Measurements from ENCODE around the gene OLR1. TPM values are rescaled to one million over a fixed set of nuclear protein-coding genes. Genes with fewer than 3 reads are reported as not detected.

Gene OLR1
- total RNA-seq, 1 donor: 73.0 TPM

GRCh38 chr12:10175846-10176636, 4.1 kb upstream of the OLR1 start:
- H3K4me3 ChIP-seq (ENCODE audit: low read depth, low read length): no peak overlapping the region
- TF ChIP-seq CTCF (IDR thresholded peaks at IDR 0.05; ENCODE audit: insufficient read depth, low read depth, low read length): no peak

GRCh38 chr12:10174986-10175614, 3.2 kb upstream of the OLR1 start:
- DNase-seq (ENCODE audit: low read depth): no peak

More at GRCh38 chr12:10175846-10176636, 4.1 kb upstream of the OLR1 start:
- DNase-seq (ENCODE audit: low read depth): no peak

GRCh38 chr12:10170216-10170615, 1.7 kb downstream of the OLR1 start:
- peak overlapping the region; percentile 60 for H3K4me3 ChIP-seq (ENCODE audit: low read depth, low read length)
- DNase-seq (ENCODE audit: low read depth): peak; percentile 82
- TF ChIP-seq CTCF (IDR thresholded peaks at IDR 0.05; ENCODE audit: insufficient read depth, low read depth, low read length): no peak

More at GRCh38 chr12:10174986-10175614, 3.2 kb upstream of the OLR1 start:
- TF ChIP-seq CTCF (IDR thresholded peaks at IDR 0.05; ENCODE audit: insufficient read depth, low read depth, low read length): no peak
- H3K4me3 ChIP-seq (ENCODE audit: low read depth, low read length): no peak overlapping the region

- no peak for TF ChIP-seq CTCF (IDR thresholded peaks at IDR 0.05; ENCODE audit: insufficient read depth, low read depth, low read length)
- peak; percentile 73 for DNase-seq (ENCODE audit: low read depth)
- peak overlapping the region; percentile 48 for H3K4me3 ChIP-seq (ENCODE audit: low read depth, low read length)
Observed at GRCh38 chr12:10169104-10169503, 2.8 kb downstream of the OLR1 start.

GRCh38 chr12:10167599-10167998, 4.3 kb downstream of the OLR1 start:
- H3K4me3 ChIP-seq (ENCODE audit: low read depth, low read length): peak overlapping the region; percentile 23
- peak; percentile 85 for DNase-seq (ENCODE audit: low read depth)
- no peak for TF ChIP-seq CTCF (IDR thresholded peaks at IDR 0.05; ENCODE audit: insufficient read depth, low read depth, low read length)

- no peak overlapping the region for H3K4me3 ChIP-seq (ENCODE audit: low read depth, low read length)
- DNase-seq (ENCODE audit: low read depth): no peak
Observed at GRCh38 chr12:10165421-10165820, 6.5 kb downstream of the OLR1 start.

More at GRCh38 chr12:10165421-10165820, 6.5 kb downstream of the OLR1 start:
- no peak for TF ChIP-seq CTCF (IDR thresholded peaks at IDR 0.05; ENCODE audit: insufficient read depth, low read depth, low read length)
